Measurements from ENCODE around the gene IL23A. TPM values are rescaled to one million over a fixed set of nuclear protein-coding genes. Genes with fewer than 3 reads are reported as not detected.

The IL23A gene
- polyA plus RNA-seq, 3 donors = 0.62 to 3.1 TPM; not detected in 1

DNA sequence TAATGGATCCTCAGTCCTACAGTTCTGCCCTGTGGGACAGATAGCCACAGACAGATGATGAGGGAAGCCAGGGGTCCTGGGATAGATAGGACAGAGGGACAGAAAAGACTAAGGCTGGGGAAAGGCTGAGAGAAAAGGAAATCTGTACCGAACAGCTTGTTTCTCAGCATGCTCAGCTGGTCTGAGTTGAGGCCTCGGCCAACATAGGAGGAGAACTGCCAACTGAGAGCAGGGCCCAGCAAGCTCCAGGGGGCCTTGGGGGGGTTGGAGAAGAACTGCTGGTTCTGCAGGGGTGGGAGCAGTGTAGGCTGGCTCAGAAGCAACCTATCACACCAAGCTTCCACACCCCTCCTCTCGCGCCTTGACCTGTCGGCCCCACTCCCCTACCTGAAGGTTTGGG, 10.1 kb downstream of the IL23A start:
- H3K27ac ChIP-seq (ENCODE audit: low read depth, low read length) = no peak overlapping the region
- 93 to 98% (median 97%) methylated on average over 5 of the region's 5 CpGs for WGBS, 3 donors

DNA sequence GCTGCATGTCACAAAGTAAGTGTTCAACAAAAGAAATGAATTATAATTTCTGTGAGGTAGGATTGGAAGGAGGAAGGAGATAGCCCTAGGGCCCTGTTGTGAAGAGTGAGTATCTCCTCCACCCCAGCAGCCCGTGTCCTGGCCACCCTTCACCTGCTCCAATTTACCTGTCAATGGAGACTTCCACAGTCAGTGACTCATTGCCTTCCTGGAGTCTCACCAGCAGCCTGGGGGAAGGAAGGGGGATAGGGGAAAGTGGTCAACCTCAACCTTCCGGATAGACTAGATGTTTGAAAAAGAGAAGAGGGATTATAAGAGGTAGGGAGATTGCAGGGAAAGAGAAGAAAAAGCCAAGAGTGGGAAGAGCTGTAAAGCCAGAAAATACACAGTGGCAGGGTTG, 12.0 kb downstream of the IL23A start:
- no peak overlapping the region for H3K27ac ChIP-seq (ENCODE audit: low read depth, low read length)
- 78 to 93% (median 93%) methylated on average over 2 of the region's 2 CpGs for WGBS, 3 donors

DNA sequence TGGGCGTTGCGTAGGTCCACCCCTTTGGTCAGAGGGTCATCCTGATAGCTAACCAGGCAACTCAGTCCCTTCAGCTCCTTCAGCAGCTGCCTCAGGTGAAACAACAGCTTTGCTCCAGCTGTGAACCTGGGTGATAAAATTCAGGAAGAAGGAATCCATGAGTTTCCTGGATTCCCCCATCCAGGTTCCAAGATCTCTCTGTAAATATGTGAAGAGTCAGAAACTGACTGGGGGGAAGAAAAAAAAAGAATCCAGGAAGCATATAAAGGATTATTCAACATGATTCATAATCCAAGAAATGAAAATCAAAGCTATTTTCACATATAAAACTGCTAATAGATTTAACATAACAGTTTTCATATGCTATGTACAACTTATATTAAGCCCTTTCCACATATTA, 12.6 kb downstream of the IL23A start:
- no peak overlapping the region for H3K27ac ChIP-seq (ENCODE audit: low read depth, low read length)
- 97 to 100% (median 100%) methylated on average over 2 of the region's 2 CpGs for WGBS, 3 donors

DNA sequence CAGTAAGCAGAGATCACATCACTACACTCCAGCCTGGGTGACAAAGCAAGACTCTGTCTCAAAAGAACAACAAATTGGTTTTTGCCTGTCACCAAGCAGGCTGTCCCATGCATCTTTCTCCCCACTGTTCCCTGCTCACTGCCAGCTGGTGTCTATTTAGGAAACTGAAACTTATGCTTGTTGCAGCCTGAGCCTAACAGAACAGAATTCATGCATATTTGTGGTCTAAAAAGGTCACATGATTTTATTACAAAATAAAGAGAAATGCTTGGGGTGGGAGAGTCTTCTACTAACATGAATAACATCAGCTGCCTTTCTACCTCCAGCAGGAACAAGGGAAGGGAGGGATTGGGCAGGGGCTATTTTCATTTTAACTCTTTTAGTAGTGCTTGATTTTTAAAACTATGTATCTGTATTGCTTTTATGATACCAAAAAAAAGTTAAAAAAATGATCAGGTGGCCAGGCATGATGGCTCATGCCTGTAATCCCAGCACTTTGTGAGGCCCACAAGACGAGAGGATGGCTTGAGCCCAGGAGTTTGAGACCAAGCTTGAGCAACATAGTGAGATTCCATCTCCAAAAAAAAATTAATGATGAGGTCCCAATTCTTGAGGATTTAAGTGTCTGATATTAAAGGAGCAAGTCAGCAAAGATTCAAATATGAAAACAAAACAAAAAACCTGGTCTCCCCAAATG, 20.3 kb downstream of the IL23A start:
- 0 to 24% (median 4%) methylated on average over 1 of the region's 1 CpG for WGBS, 3 donors
- H3K27ac ChIP-seq (ENCODE audit: low read depth, low read length) = no peak overlapping the region

DNA sequence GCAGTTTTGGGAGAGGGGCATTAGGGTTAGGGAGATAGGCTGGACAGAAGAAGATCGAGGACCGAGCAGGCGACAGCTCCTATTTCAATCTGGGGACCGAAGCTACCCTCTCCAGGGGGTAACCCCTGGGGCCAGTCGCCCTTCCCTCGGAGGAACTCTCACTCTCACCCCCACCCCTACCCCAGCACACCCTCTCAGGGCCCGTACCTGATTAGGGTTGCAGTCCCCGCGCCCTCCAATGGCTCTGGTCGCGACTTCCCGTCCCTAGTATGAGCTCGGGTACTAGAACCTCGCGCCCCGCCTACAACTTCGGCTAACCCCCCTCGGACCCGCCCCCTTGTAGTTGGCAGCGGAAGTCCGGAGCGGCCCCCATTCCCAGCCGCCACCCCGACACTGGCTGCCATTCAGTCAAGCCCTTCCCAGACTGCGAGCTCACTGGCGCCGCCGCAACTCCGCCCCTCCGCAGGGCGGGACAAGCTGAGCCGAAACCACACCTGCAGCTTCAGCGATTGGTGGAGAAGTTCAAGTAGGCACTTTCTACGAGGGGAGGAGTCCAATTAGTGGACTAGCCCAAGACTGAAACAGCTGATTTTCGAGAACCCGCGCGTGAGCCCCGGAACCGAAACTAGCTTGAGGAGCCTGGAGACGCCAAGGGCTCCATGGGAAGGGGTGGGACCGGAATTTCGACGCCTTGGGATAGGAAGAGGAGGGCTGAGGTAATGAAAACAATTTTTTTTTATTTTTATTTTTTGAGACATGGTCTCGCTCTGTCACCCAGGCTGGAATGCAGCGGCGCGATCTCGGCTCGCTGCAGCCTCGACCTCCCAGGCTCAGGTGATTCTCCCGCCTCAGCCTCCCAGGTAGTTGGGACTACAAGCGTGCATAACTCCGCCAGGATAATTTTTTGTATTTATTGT, 21.4 kb downstream of the IL23A start, which contains the start of gene STAT2:
Gene STAT2, minus strand, starts transcription at position 257 of the 917 bp plus-strand sequence. CDS start 3,536 bp downstream, outside the sequence.
- H3K27ac ChIP-seq (ENCODE audit: low read depth, low read length) = no peak within 1 kb of the TSS
- WGBS, 3 donors = 0% methylated on average over 53 to 54 of the region's 54 CpGs

DNA sequence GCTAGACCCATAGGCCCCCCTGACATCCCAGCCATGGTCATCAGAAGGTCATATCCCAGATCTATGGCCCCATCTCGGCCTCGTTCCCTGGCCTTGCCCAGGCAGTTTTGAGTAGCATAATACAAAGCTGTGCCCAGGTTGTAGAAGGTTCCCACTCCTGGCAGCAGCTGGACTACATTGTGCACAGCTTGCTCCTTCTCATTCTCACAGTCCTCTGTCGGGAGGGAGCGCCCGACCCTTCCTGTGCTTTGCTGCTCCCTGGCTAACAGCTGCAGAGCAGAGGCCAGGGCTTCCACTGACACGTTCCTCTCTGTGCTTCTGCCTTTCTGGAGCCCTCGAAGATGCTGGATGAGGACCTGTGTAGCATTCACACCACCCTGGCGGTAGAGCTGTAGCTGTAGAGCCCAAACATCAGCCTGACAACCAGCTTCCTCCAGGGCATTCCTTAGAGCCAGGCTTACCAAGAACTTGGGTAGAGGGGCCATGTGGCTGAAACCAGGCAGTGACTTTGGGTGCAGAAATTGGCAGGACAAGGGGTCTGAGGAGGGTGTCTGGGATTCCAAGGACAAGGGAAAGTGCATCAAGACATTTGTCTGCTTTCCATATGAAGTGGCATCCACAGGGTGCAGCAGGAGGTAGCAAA, 22.9 kb downstream of the IL23A start:
- no peak overlapping the region for H3K27ac ChIP-seq (ENCODE audit: low read depth, low read length)
- WGBS, 3 donors = 78 to 87% (median 84%) methylated on average over 8 of the region's 8 CpGs

DNA sequence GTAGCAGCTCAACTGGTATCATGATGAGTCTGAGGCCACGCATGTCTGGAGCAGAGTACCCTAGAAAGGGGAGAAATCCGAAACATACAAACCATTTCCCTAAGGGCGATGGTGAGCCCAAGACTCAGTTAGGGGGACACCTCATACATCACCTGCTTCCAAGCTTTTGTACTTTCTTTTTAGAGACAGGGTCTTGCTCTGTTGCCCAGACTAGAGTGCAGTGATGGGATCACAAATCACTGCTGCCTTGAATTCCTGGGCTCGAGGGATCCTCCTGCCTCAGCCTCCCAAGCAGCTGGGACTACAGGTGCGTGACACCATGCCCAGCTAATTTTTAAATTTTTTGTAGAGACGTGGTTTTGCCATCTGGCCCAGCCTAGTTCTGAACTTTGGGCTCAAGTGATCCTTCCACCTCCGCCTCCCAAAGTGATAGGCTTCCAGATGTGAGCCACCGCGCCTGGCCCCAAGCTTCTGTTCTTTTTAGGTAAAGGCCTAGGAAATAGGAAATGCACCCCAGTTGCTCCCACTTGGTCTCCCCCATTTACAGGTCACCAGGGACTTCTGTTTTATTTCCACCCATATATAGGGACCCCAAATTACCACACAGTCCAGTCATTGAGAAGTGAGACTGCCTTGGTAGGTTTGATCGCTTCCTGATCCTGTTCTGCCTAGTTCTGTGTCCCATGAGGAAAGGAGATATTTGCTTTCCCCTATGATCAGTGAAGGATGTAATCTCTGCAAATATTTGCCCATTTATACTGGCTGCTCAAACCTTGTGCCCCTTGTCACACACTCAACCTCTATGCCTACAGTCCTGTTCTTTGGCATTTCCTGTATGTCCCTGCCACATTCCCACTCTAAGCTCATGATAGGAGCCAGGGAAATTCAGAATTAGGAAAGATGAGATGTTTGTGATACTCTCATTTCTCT, 23.7 kb downstream of the IL23A start, which contains the start of gene APOF:
Gene APOF, minus strand, starts transcription at position 728 of the 930 bp plus-strand sequence. Its CDS starts 112 bp downstream, at position 616.
- 91 to 95% (median 94%) methylated on average over 10 of the region's 10 CpGs for WGBS, 3 donors
- H3K27ac ChIP-seq (ENCODE audit: low read depth, low read length) = no peak within 1 kb of the TSS

DNA sequence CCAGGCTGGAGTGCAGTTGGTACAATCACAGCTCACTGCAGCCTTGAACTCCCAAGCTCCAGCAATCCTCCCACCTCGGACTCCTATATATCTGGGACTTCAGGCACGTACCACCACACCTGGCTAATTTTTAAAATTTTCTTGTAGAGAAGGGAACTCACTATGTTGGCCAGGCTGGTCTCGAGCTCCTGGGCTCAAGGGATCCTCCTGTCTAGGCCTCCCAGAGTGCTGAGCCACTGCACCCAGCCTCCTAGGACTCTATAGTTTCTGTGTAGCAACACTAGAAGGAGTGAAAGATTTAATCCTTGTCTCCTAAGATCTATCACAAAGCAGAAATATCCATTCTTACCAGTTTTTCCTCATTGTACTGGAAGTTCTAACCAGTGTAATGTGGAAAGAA, 28.3 kb downstream of the IL23A start:
- WGBS, 3 donors = 79 to 92% (median 85%) methylated on average over 3 of the region's 3 CpGs
- H3K27ac ChIP-seq (ENCODE audit: low read depth, low read length) = no peak overlapping the region

DNA sequence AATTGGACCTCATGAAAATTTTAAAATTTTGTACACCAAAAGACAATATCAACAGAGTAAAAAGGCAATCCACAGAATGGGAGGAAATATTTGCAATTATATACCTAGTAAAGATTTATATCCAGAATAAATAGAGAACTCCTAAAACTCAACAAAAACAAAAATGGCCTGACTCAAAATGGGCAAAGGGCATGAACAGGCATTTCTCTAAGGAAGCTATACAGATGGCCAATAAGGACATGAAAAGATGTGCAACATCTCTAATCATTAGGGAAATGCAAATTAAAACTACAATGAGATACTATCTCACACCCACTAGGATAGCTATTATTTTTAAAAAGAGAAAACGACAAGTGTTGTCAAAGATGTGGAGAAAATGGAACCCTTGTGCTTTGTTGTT, 34.8 kb downstream of the IL23A start:
- H3K27ac ChIP-seq (ENCODE audit: low read depth, low read length) = no peak overlapping the region
- WGBS, 3 donors = 95 to 100% (median 97%) methylated on average over 1 of the region's 1 CpG

DNA sequence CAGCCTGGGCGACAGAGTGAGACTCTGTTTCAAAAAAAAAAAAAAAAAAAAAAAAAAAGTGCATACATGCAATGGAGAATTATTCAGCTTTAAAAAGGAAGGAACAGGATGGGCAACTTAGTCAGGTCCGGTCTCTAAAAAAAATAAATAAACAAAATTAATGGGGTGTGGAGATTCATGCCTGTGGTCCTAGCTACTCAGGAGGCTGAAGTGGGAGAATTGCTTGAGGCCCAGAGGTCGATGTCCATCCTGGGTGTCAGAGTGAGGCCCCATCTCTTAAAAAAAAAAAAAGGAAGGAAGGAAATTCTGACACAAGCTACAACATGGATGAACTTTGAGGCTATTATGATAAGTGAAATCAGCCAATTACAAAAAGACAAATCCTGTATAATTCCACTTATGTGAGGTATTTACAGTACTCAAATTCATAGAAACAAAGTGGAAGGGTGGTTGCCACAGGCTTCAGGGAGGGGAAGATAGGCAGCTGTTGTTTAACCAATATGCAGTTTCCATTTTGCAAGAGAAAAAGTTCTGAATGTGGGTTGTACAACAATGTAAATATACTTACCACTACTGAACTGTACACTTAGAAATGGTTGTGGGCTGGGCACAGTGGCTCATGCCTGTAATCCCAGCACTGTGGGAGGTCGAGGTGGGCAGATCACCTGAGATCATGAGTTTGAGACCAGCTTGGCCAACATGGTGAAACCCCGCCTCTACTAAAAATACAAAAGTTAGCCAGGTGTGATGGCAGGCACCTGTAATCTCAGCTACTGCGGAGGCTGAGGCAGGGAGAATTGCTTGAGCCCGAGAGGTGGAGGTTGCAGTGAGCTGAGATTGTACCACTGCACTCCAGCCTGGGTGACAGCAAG, 36.3 kb downstream of the IL23A start:
- 68 to 77% (median 70%) methylated on average over 7 of the region's 7 CpGs for WGBS, 3 donors
- H3K27ac ChIP-seq (ENCODE audit: low read depth, low read length) = no peak overlapping the region

DNA sequence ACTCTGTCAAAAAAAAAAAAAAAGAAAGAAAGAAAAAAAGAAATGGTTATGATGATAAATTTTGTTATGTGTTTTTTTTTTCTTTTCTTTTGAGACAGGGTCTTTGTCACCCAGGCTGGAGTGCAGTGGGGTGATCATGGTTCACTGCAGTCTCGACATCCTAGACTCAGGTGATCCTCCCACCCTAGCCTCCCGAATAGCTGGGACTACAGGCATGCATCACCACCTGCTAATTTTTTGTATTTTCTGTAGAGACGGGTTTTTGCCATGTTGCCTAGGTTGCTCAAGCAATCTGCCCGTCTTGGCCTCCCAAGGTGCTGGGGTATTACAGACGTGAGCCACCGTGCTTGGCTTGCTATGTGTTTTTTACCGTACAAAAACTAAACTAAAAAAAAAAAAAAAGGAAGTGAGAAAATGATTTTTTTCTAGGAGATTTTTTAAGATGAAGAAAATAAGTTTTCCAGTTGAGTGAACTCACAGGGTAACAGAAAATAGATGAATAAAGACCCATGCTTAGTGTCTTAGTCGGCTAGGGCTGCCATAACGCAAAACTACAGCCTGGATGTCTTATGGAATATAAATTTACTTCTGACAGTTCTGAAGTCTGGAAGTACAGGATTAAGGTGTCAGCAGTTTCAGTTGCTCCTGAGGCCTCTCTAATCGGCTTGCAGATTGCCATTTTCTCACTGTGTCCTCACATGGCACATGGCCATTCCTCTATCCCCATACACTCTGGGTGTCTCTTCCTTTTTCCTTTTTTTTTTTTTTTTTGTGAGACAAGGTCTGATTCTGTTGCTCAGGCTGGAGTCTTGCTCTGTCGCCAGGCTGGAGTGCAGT, 37.1 kb downstream of the IL23A start:
- H3K27ac ChIP-seq (ENCODE audit: low read depth, low read length) = no peak overlapping the region
- 72 to 77% (median 74%) methylated on average over 11 of the region's 11 CpGs for WGBS, 3 donors

DNA sequence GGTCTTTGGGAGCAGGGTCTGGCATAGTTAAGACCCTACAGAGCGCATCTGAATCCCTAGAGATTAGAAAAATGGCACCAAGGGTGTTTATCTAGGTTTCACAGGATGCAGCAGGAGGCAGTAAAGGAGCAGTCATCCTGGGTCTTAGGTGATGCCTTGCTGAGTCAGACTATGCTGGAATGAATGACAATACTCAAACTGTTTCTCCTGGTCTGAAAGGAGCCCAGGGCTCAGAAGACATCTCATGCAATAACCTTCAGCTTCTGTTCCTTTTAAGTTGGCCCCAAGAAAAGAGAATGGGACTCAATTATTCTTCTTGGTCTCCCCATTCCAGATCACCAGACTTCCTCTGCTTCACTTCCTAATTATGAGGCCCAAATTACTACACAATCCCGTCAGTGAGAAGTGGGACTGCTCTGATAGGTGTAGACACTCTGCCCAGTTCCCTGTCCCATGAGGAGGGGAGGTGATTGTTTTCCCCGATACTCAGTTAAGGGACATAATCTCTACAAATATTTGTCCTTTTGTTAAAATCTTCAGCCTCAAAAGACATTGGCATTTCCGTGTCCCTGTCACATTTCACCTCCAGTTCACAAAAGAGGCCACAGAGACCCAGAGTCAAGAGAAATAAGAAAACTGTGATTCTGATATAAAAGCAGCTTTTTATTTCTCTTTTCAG, 38.8 kb downstream of the IL23A start:
- 61 to 69% (median 61%) methylated on average over 4 of the region's 4 CpGs for WGBS, 3 donors
- no peak overlapping the region for H3K27ac ChIP-seq (ENCODE audit: low read depth, low read length)

DNA sequence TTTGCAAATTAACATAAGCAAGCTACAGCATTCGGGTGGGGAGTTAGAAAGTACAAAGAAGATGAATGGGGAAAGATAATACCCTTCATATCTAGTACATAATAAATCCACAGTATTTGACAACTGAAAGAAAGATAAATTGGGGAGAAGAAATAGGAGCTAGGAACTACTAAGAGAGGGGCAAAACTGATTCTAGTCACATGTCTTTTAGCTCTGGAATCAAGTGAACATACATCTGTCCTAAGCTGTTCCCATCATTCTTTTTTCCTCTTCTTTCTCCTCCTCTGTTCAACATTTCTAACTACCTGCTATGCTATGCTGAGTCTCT, 39.3 kb downstream of the IL23A start:
- no peak overlapping the region for H3K27ac ChIP-seq (ENCODE audit: low read depth, low read length)
- WGBS, 3 donors = 28 to 70% (median 48%) methylated on average over 1 of the region's 1 CpG

DNA sequence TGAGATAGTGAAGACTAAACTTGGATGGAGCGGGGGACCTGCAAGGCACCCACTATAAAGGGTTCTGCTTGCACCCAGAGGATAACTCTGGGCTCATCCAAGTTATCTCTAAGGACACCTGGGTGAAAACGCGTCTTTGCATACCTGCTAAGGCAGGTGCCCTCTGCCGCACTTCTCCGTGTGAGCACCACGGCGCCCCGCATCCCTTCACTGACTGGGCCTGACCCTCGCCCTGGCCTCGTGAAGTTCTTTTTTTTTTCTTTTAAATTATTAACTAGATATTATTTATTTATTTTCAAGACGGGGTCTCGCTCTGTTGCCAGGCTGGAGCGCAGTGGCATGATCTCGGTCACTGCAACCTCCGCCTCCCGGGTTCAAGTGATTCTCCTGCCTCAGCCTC, 43.9 kb downstream of the IL23A start:
- no peak overlapping the region for H3K27ac ChIP-seq (ENCODE audit: low read depth, low read length)
- WGBS, 3 donors = 80 to 95% (median 93%) methylated on average over 16 of the region's 16 CpGs

DNA sequence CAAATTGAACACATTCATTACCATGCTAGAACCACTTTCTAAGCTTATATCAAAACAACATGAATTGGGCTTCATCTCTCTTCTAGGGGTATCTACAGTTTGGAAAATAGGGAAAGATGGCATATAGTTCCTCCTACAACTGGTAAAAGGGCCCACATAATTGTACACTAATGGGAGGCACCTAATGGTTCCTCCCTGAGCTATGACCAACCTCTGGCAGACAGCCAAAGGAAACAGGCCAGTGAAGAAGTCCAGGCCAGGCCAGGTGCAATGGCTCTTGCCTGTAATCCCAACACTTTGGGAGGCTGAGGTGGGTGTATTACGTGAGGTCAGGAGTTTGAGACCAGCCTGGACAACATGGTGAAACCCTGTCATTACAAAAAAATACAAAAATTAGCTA, 47.2 kb downstream of the IL23A start:
- H3K27ac ChIP-seq (ENCODE audit: low read depth, low read length) = no peak overlapping the region
- WGBS, 3 donors = 89 to 100% (median 96%) methylated on average over 1 of the region's 1 CpG

All from adipose tissue (tissue), 3 donors.